ENCODE results near the gene CHRM1. TPM values are rescaled to one million over a fixed set of nuclear protein-coding genes. Genes with fewer than 3 reads are reported as not detected.

Gene CHRM1
- total RNA-seq, 1 experiment from 2014 or later: 0.10 TPM

- POLR2A ChIA-PET: interaction anchor here (0.6 to 4.2 kb wide), 7 partner anchors 24 to 215 kb away, joined by 3 to 46 read pairs (median 4); partner anchors contain the start of genes C11orf98 and CSKMT
- peaks cover 23 to 40% of the 10 kb centered on the region in 2 experiments for H3K36me3 ChIP-seq (ENCODE audit: control insufficient read depth in 1 of 2, insufficient read depth in 2 of 2, low read length in 2 of 2)
- intact Hi-C loops (cut with micrococcal nuclease): no loop called here
Measured at GRCh38 chr11:62879235-62879978, 41.8 kb downstream of the CHRM1 start.

More at GRCh38 chr11:62879235-62879978, 41.8 kb downstream of the CHRM1 start:
- ChIA-PET CTCF (interaction anchor here (1.2 kb wide), 1 partner anchor 93 kb away, joined by 3 read pairs; no protein-coding TSS in a partner anchor), RAD21 (ENCODE audit: low non-redundant PET in 1 of 2, low total read pairs in 2 of 2, uncharacterized antibody in 2 of 2, unreplicated experiment in 2 of 2) (no interaction called here)
- peak overlapping the region; percentile 96 for H3K27ac ChIP-seq (ENCODE audit: low read depth, low read length)
- TF ChIP-seq ZBTB33 (IDR thresholded peaks at IDR 0.05; ENCODE audit: extremely low read depth, insufficient replicate concordance, low read length) (no peak), ELF1 (IDR thresholded peaks at IDR 0.05; ENCODE audit: borderline replicate concordance, low read depth) (no peak), POLR2AphosphoS5 (IDR thresholded peaks at IDR 0.05; ENCODE audit: low read depth, low read length) (no peak), ZFX (IDR thresholded peaks at IDR 0.05) (no peak), TCF7L2 (IDR thresholded peaks at IDR 0.05; ENCODE audit: borderline replicate concordance, extremely low read depth, insufficient read depth, insufficient read length) (no peak), POLR2A (IDR thresholded peaks at IDR 0.05; ENCODE audit: borderline replicate concordance, extremely low read depth, insufficient read depth, insufficient read length) (no peak), CEBPB (IDR thresholded peaks at IDR 0.05; ENCODE audit: low read depth) (no peak), SIN3A (IDR thresholded peaks at IDR 0.05; ENCODE audit: low read depth) (no peak), RAD21 (IDR thresholded peaks at IDR 0.05; ENCODE audit: low read depth) (no peak), CBX3 (IDR thresholded peaks at IDR 0.05; ENCODE audit: low read depth) (no peak), EGR1 (IDR thresholded peaks at IDR 0.05; ENCODE audit: low read depth) (no peak), FOSL1 (IDR thresholded peaks at IDR 0.05; ENCODE audit: low read depth) (no peak), YY1 (IDR thresholded peaks at IDR 0.05; ENCODE audit: extremely low read depth, insufficient replicate concordance, low read depth, low read length) (no peak), ZNF274 (IDR thresholded peaks at IDR 0.05; ENCODE audit: low read depth, low read length) (no peak), EZH2 (IDR thresholded peaks at IDR 0.05) (no peak), ATF3 (IDR thresholded peaks at IDR 0.05) (no peak), EZH2phosphoT487 (IDR thresholded peaks at IDR 0.05; ENCODE audit: borderline replicate concordance) (no peak)
- TF ChIP-seq, protein P1, sequence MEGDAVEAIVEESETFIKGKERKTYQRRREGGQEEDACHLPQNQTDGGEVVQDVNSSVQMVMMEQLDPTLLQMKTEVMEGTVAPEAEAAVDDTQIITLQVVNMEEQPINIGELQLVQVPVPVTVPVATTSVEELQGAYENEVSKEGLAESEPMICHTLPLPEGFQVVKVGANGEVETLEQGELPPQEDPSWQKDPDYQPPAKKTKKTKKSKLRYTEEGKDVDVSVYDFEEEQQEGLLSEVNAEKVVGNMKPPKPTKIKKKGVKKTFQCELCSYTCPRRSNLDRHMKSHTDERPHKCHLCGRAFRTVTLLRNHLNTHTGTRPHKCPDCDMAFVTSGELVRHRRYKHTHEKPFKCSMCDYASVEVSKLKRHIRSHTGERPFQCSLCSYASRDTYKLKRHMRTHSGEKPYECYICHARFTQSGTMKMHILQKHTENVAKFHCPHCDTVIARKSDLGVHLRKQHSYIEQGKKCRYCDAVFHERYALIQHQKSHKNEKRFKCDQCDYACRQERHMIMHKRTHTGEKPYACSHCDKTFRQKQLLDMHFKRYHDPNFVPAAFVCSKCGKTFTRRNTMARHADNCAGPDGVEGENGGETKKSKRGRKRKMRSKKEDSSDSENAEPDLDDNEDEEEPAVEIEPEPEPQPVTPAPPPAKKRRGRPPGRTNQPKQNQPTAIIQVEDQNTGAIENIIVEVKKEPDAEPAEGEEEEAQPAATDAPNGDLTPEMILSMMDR (IDR thresholded peaks at IDR 0.05 in 2 of 3, conservative IDR thresholded peaks at IDR 0.05 in 1 of 3; ENCODE audit: borderline replicate concordance in 1 of 3, insufficient read depth in 1 of 3, low read depth in 2 of 3, low read length in 2 of 3): no peak
- TF ChIP-seq, protein P2, sequence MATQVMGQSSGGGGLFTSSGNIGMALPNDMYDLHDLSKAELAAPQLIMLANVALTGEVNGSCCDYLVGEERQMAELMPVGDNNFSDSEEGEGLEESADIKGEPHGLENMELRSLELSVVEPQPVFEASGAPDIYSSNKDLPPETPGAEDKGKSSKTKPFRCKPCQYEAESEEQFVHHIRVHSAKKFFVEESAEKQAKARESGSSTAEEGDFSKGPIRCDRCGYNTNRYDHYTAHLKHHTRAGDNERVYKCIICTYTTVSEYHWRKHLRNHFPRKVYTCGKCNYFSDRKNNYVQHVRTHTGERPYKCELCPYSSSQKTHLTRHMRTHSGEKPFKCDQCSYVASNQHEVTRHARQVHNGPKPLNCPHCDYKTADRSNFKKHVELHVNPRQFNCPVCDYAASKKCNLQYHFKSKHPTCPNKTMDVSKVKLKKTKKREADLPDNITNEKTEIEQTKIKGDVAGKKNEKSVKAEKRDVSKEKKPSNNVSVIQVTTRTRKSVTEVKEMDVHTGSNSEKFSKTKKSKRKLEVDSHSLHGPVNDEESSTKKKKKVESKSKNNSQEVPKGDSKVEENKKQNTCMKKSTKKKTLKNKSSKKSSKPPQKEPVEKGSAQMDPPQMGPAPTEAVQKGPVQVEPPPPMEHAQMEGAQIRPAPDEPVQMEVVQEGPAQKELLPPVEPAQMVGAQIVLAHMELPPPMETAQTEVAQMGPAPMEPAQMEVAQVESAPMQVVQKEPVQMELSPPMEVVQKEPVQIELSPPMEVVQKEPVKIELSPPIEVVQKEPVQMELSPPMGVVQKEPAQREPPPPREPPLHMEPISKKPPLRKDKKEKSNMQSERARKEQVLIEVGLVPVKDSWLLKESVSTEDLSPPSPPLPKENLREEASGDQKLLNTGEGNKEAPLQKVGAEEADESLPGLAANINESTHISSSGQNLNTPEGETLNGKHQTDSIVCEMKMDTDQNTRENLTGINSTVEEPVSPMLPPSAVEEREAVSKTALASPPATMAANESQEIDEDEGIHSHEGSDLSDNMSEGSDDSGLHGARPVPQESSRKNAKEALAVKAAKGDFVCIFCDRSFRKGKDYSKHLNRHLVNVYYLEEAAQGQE (IDR thresholded peaks at IDR 0.05; ENCODE audit: low read depth): no peak
- H3K4me2 ChIP-seq (ENCODE audit: low read length): peak overlapping the region; percentile 79
- H2AFZ ChIP-seq (ENCODE audit: low read depth, low read length, poor library complexity, severe bottlenecking): no peak overlapping the region
- H3K79me2 ChIP-seq (ENCODE audit: insufficient read depth, low read length): peaks cover 96% of the 10 kb centered on the region
- H3K9me3 ChIP-seq (ENCODE audit: control insufficient read depth in 1 of 2, insufficient read depth in 1 of 2, low read depth in 1 of 2, low read length in 2 of 2): no peaks in the 10 kb centered on the region
- H3K4me1 ChIP-seq (ENCODE audit: control insufficient read depth in 1 of 2, insufficient read depth in 2 of 2, low read length in 2 of 2): peaks cover 38 to 61% of the 10 kb centered on the region in 2 experiments
- no TSS peak for BruUV-seq (replicated peaks)
- no peaks in the 10 kb centered on the region for H3K9me2 ChIP-seq (ENCODE audit: insufficient read depth)
- H3K4me3 ChIP-seq (replicated peaks in 1 of 2; ENCODE audit: low read depth in 1 of 2, low read length in 2 of 2): peak overlapping the region; percentile 75 to 85
- H4K20me1 ChIP-seq (ENCODE audit: insufficient read depth): peaks cover 22% of the 10 kb centered on the region; the same call in 1 of the 2 replicates
- DNase-seq (ENCODE audit: low read depth, low spot score) (no peak), ATAC-seq (no peak)
- no peaks in the 10 kb centered on the region for H3K27me3 ChIP-seq (ENCODE audit: insufficient read depth, low read length)
- peak overlapping the region; percentile 92 for H3K9ac ChIP-seq (ENCODE audit: low read length)
